ENCODE results near the gene ACSM4.

ACSM4 gene

DNA sequence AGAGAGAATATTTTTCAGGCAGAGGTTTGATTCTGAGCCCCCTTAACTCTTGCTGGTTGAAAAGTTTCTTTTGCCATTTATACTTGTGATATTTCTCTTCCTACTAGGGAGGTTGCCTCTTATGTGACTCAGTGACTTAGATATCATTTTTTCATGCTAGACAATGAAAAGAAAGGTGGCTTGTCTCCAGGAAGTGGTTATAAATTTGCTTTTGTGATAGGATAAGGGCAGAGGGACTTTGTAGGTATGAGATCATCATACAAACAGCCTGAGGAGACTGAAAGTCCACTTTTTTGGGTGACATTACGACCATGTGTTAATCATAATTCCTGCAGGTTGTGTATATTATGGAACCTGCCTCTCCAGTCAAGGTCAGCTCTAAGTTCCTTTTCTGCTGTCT lies 35.8 kb downstream of the ACSM4 start:
- DNase-seq: no peak

DNA sequence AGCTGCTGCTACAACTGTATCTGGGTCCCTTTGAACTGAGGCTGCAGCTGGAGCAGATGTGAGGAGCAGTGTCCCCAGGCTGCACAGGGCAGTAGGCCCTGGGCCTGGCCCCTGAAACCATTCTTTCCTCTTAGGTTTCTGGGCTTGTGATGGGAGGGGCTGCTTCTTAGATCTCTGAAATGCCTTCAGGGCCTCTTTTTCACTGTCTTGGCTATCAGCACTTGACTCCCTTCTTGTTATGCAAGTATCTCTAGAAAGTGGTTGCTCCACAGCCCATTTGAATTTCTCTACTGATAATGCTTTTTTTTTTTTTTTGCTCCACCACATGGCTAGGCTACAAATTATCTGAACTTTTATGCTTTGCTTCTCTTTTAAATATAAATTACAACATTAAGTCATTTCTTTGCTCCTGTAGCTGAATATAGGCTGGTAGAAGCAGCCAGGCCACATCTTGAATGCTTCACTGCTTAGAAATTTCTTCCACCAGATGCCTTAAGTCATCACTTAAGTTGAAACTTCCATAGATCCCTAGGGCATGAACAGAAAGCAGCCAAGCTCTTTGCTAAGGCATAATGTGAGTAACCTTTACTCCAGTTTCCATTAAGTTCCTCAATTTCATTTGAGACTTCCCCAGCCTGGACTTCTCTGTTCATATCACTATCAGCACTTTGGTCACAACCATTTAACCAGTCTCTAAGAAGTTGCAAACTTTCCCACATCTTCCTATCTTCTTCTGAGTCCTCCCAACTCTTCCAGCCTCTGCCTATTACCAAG lies 41.1 kb downstream of the ACSM4 start:
- no peak for DNase-seq

DNA sequence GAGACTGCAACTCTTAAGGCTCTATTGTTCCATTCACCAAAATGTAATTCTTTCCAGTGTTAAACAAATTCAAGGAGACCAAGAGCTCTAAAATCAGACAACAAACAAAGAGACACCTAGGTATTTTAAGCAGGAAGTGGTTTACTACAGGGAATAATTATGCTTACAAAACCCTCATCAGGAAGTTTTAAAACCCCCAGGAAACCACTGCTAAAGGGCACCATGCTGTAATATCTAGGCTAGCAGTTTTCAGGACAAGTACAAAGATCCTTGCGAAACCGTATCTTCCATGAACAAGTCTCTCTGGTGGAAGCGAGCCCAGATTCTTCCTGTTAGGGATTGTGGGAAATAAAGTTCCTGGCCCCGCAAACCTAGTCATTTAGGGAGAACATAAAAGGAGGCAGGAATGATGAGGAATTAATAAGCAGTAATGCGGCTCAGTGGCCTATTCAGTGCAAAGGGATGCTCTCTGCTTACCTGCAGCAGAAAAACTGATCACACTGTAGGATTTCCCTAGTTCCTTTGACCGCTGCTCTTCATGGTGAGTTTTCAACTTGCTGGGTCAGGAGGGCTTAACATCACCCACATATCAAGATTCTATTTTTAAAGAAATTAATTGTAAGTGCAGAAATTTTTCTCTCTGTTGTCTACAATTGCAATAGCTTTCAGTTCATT lies 42.8 kb downstream of the ACSM4 start:
- DNase-seq: no peak

DNA sequence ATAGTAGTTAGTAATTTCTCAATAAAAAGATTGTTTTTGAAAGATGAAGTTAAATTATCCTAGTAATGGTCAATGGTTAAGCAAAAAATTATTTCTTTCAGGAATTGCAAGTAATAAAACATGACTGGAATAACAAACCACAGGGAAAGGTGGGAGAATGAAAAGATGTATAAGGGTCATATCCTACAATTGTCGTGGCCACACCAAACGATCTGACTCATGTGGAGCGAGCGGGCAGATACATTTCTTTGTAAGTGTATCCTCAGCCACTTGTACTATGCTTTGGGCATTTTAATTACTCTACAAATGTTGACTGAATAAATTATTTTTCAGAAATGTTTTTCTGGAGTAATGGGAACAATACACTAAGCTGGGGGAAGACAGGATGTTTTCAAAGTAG lies 45.5 kb downstream of the ACSM4 start:
- DNase-seq: no peak

DNA sequence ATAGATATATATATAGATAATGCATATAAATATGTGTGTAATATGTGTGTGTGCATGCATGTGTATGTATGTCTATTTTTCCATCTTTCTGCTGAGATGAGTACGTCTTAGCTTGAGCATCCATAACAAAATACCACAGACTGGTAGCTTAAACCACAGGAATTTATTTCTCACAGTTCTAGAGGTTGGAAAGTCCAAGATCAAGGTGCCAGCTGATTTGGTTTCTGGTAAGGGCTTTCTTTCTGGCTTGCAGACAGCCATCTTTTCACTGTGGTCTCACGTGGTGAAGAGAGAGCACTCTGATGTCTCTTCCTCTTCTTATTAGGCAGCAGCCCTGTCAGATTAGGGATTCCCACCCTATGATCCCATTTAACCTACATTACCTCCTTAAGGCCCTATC lies 47.3 kb downstream of the ACSM4 start:
- no peak for DNase-seq

DNA sequence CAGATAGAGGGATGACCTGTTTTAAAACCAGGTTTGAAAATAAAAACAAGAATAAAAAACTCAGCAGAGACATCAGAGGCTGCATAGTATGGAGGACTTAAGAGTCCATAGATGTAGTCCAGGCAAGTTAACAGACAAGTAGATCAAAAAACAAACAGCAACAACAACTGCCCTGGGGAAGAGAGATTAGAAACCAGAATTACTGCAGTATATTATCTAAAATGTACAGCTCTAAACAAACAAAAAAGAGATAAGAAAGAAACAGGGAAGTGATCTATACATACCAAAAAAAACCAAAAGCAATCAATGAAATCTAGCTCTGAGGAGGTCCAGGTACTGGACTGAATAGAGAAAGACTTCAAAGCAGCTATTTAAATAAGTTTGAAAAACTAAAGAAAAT lies 48.8 kb downstream of the ACSM4 start:
- no peak for DNase-seq

DNA sequence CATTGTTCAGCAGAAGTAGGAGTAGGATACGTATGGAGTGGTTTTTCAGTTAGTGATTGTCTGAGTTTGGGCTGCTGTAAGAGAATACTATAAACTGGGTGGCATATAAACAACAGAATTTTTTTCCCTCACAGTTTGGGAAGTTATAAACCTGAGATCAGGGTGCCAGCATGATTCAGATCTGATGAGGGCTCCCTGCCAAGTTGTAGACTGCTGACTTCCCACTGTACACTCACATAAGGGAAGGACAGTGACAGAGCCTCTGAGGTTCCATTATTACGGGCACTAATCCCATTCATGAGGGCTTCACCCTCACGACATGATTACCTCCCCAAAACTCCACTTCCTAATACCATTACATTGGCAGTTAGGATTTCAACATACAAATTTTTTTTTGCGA lies 50.7 kb downstream of the ACSM4 start:
- no peak for DNase-seq

DNA sequence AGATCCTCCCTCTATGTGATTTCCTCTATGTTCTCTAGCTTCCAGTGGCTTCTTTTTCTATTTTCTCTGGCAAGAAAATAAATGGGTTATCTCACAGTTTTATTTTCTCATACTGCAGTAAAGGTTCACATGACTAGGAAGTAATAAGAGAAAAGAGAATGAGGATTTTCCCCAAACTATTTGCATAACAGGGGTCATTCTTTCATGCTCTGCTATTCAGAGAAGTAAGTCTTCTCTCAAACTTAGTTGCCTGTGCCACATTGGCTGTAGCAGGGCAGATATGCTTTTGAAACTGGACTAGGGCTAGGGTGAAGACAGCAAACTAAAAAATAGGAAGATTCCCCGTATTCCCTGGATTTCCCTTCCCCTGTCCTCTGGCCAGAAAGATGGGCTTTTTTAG lies 57.4 kb downstream of the ACSM4 start:
- no peak for DNase-seq

DNA sequence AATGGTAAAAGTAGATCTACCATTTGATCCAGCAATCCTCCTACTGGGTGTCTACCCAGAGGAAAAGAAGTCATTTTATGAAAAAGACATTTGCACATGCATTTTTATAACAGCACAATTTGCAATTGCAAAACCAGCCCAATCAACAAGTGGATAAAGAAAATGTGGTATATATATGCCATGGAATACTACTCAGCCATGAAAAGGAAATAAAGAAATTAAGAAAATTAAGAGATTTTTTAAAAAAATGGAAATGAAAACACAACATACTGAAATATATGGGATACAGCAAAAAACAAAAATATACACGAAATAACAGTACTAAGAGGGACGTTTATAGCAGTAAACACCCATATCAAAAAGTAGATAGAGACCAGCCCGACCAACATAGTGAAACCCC lies 58.9 kb downstream of the ACSM4 start:
- no peak for DNase-seq

DNA sequence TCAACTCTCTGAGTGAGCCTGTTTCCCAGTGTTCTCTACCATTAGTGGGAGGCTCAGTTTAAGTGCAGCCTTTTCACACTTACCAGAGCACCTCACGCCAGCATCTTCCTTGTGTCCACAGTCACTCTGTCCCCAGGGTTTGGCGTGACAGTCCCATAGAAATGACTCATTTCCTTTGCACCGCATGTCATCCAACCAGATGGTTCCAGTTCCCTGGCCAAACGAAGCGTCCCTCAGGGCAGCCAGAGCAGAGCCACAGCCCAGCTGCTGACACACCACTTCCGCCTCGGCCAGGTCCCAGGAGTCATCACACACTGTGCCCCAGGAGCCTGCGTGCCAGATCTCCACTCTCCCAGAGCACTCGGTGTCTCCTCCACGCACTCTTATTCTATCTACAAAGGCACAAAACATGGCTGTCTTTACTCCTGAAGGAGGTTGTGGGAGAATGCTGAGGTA lies 65.4 kb downstream of the ACSM4 start:
- DNase-seq: no peak

DNA sequence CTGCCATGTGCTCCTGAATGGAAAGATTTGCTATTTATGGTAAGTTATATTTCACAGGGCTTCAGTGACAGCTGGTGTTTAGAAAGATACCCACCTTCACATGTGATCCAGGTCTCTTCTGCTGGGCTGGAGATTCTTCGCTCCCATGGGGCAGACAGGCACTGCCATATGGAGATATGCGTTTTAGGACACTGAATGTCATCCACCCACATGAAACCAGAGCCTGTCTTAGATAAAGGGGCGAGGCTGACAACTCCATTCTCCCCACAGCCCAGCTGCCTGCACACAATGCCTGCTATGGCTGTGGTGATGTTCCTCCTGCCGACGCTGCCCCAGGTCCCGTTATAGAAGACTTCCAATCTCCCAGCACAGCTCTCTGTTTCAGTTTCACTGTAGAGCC lies 69.4 kb downstream of the ACSM4 start:
- DNase-seq: no peak

DNA sequence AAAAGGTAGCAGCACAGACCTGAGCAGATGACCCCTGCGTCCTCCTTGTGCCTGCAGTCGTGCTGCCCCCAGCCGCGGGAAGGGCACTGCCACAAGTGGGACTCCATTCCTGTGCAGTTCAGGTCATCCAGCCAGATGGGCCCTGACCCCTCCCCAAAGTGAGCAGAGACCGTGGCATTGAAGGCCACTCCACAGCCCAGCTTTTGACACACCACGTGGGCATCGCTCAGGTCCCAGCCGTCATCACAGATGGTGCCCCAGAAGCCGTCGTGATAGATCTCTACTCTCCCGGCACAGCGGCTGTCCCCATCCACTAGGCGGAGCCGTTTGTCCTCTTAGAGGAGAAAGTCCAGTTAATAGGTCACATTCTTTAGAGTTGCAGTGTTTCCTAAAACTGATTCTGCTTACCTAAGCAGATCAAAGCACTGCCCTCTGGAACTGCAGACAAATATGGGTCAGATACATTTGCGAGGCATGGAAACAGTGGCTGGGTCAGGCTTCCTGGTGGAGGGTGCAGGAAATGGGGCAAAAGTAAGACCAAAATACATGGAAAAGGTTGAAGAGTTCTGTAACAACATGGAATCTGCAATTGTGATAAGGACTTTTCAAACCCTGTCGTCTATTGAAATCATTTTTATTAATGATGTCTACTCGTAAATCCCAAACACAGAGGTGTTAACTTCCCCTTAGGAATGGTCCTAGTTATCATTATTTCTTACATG lies 70.7 kb downstream of the ACSM4 start:
- no peak for DNase-seq

DNA sequence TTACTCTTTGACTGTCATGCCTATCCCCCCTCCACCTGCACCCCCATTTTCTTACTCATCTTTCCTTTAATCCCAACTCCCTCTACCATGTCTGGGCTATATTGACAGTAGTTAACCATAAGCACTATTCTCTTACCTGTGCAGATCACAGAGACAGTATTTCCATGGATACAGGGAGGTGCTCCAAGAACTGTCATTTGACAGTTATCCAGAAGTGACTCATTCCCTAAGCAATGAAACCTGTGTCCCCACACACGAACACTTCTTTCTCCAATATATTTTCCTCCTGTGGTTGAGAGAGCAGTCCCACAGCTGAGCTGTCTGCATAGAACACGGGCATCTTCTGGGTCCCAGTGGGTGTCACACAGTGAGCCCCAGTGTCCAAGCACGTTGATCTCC lies 71.3 kb downstream of the ACSM4 start:
- DNase-seq: no peak

DNA sequence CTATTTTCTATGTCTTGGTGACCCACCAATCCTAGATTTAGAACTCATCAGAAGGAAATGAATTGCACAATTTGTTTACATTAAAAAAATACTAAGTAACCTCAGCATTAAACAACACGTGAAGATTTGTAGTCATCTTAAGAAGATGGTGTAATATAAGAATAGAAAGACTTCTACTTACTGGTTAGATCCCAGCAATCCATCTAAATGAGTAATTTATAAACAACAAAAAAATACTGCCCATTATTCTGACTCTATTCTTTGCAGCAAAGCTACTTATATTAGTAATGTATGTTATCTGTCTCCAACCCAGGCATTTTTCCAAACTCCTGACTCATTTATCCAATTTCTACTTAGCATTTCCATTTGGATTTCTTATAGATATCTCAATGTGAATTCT lies 72.3 kb downstream of the ACSM4 start:
- DNase-seq: no peak

Data from activated gamma-delta T cell (primary cell).